HEK293 (cell line): Measurements from ENCODE around the gene LYZL1.
"Not testable (repeated sequence)": the region's sequence is repeated elsewhere in the genome, so short reads cannot be mapped to it uniquely, and the experiment has no call there.

Experiments used
- PRDM1 ChIP-seq: fragments of 450-650 bp; formaldehyde crosslinking; IDR thresholded peaks from 2 replicates; pipeline ENCODE4; 2016; ENCODE audit warnings: missing biosample characterization, missing genetic modification characterization
- TCF7L2 ChIP-seq: IDR thresholded peaks from 2 replicates; pipeline ENCODE4 v1.6.1; 2011; ENCODE audit warnings: low read depth, mild to moderate bottlenecking, inconsistent platforms, low read length, moderate library complexity, borderline replicate concordance
- ZBTB20 ChIP-seq: fragments of 450-650 bp; formaldehyde crosslinking; IDR thresholded peaks from 2 replicates; pipeline ENCODE4 v1.5.1; 2016; ENCODE audit warnings: missing biosample characterization, missing genetic modification characterization
- ZNF16 ChIP-seq: fragments of 450-650 bp; formaldehyde crosslinking; IDR thresholded peaks from 2 replicates; pipeline ENCODE4 v1.5.1; 2016; ENCODE audit warnings: low read depth, missing biosample characterization, missing genetic modification characterization
- ZNF239 ChIP-seq: fragments of 450-650 bp; formaldehyde crosslinking; IDR thresholded peaks from 2 replicates; pipeline ENCODE4 v1.5.1; 2016; ENCODE audit warnings: missing biosample characterization, missing genetic modification characterization
- ZNF324 ChIP-seq: fragments of 450-650 bp; formaldehyde crosslinking; IDR thresholded peaks from 2 replicates; pipeline ENCODE4 v1.5.1; 2016; ENCODE audit warnings: missing biosample characterization, missing genetic modification characterization
- ZNF488 ChIP-seq: fragments of 450-650 bp; formaldehyde crosslinking; IDR thresholded peaks from 2 replicates; pipeline ENCODE4 v1.5.1; 2016; ENCODE audit warnings: missing biosample characterization, missing genetic modification characterization
- ZNF830 ChIP-seq: fragments of 450-650 bp; IDR thresholded peaks from 2 replicates; pipeline ENCODE4 v1.5.0; 2018; ENCODE audit warnings: missing biosample characterization, missing genetic modification characterization, low read depth, mild to moderate bottlenecking, moderate library complexity
- TF ChIP-seq, protein P1 (sequence below): fragments of 450-650 bp; formaldehyde crosslinking; IDR thresholded peaks from 2 replicates; pipeline ENCODE4 v1.5.1; 2016; ENCODE audit warnings: missing biosample characterization, missing genetic modification characterization
- TF ChIP-seq, protein P2 (sequence below): fragments of 450-650 bp; formaldehyde crosslinking; IDR thresholded peaks from 2 replicates; pipeline ENCODE4 v1.5.1; 2016; ENCODE audit warnings: missing biosample characterization, missing genetic modification characterization

DNA sequence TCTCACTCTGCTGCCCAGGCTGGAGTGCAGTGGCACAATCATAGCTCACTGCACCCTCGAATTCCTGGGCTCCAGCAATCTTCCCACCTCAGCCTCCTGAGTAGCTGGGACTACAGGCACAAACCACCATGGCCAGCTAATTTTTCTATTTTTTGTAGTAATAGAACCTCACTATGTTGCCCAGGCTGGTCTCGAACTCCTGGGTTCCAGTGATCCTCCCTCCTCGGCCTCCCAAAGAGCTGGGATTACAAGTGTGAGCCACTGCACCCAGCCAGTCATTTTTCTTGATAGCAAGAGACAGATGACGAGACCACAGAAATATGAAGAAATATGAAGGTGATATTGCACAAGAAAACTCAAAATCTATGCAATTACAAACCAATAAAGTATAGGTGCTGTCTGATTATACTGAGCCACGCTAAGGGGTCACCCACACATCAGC is 31.8 kb downstream of the LYZL1 start:
- TF ChIP-seq, protein P1, sequence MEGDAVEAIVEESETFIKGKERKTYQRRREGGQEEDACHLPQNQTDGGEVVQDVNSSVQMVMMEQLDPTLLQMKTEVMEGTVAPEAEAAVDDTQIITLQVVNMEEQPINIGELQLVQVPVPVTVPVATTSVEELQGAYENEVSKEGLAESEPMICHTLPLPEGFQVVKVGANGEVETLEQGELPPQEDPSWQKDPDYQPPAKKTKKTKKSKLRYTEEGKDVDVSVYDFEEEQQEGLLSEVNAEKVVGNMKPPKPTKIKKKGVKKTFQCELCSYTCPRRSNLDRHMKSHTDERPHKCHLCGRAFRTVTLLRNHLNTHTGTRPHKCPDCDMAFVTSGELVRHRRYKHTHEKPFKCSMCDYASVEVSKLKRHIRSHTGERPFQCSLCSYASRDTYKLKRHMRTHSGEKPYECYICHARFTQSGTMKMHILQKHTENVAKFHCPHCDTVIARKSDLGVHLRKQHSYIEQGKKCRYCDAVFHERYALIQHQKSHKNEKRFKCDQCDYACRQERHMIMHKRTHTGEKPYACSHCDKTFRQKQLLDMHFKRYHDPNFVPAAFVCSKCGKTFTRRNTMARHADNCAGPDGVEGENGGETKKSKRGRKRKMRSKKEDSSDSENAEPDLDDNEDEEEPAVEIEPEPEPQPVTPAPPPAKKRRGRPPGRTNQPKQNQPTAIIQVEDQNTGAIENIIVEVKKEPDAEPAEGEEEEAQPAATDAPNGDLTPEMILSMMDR (tag by site-specific recombination): not testable (repeated sequence)
- not testable (repeated sequence) for TF ChIP-seq ZNF16 (tag by site-specific recombination); ZNF830; PRDM1 (tag by site-specific recombination); TCF7L2; ZNF239 (tag by site-specific recombination); ZBTB20 (tag by site-specific recombination); ZNF324; ZNF488 (tag by site-specific recombination)
- TF ChIP-seq, protein P2, sequence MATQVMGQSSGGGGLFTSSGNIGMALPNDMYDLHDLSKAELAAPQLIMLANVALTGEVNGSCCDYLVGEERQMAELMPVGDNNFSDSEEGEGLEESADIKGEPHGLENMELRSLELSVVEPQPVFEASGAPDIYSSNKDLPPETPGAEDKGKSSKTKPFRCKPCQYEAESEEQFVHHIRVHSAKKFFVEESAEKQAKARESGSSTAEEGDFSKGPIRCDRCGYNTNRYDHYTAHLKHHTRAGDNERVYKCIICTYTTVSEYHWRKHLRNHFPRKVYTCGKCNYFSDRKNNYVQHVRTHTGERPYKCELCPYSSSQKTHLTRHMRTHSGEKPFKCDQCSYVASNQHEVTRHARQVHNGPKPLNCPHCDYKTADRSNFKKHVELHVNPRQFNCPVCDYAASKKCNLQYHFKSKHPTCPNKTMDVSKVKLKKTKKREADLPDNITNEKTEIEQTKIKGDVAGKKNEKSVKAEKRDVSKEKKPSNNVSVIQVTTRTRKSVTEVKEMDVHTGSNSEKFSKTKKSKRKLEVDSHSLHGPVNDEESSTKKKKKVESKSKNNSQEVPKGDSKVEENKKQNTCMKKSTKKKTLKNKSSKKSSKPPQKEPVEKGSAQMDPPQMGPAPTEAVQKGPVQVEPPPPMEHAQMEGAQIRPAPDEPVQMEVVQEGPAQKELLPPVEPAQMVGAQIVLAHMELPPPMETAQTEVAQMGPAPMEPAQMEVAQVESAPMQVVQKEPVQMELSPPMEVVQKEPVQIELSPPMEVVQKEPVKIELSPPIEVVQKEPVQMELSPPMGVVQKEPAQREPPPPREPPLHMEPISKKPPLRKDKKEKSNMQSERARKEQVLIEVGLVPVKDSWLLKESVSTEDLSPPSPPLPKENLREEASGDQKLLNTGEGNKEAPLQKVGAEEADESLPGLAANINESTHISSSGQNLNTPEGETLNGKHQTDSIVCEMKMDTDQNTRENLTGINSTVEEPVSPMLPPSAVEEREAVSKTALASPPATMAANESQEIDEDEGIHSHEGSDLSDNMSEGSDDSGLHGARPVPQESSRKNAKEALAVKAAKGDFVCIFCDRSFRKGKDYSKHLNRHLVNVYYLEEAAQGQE (tag by site-specific recombination): not testable (repeated sequence)
